ENCODE data around the gene ELMO3.

- no peak for TF ChIP-seq CTCF (tag by site-specific recombination; IDR thresholded peaks at IDR 0.05)
- TF ChIP-seq PRDM4 (tag by site-specific recombination; IDR thresholded peaks at IDR 0.05) = no peak
- TF ChIP-seq ZNF324 (tag by site-specific recombination; IDR thresholded peaks at IDR 0.05) = no peak
- no peak for TF ChIP-seq ELK4 (IDR thresholded peaks at IDR 0.05; ENCODE audit: borderline replicate concordance, low read depth, low read length)
- TF ChIP-seq ZSCAN16 (tag by site-specific recombination; IDR thresholded peaks at IDR 0.05) = no peak
- no peak for TF ChIP-seq TRIM28 (IDR thresholded peaks at IDR 0.05; ENCODE audit: borderline replicate concordance, low read length)
- TF ChIP-seq GLI2 (tag by site-specific recombination; IDR thresholded peaks at IDR 0.05; ENCODE audit: borderline replicate concordance, low read depth) = no peak
- no peak for TF ChIP-seq ZNF280D (tag by site-specific recombination; IDR thresholded peaks at IDR 0.05)
- TF ChIP-seq ZNF174 (tag by site-specific recombination; IDR thresholded peaks at IDR 0.05) = no peak
- no peak for TF ChIP-seq YY1 (tag by site-specific recombination; IDR thresholded peaks at IDR 0.05)
Measured at GRCh38 chr16:67196881-67197280, 2.0 kb upstream of the ELMO3 start.
